Central memory CD8-positive, alpha-beta T cell (primary cell): ENCODE data around the gene COG5.

Experiments
- ATAC-seq: fragments of 150-1000 bp; cut with Tn5 transposase; replicated peaks from 2 replicates; pipeline ENCODE4 v1.10.0; 2022; ENCODE audit warnings: mild to moderate bottlenecking, moderate FRiP score, moderate number of reproducible peaks; ENCODE audit not compliant: poor library complexity, severe bottlenecking; ENCODE audit errors: extremely low read depth
- DNase-seq, 2 donors: peaks; one replicate each; pipeline ENCODE4 v3.0.0; 2021; ENCODE audit warnings: low spot score in 2 of 2
- H3K27ac Mint-ChIP-seq: one replicate; pipeline ENCODE4 v1.8.0; 2022; ENCODE audit warnings: low read depth, mild to moderate bottlenecking, moderate library complexity, mixed read lengths
- H3K27me3 Mint-ChIP-seq: one replicate; pipeline ENCODE4 v1.8.0; 2022; ENCODE audit warnings: mixed read lengths
- H3K36me3 Mint-ChIP-seq: one replicate; pipeline ENCODE4 v1.8.0; 2022; ENCODE audit warnings: mild to moderate bottlenecking, moderate library complexity, mixed read lengths; ENCODE audit not compliant: insufficient read depth
- H3K4me1 Mint-ChIP-seq: one replicate; pipeline ENCODE4 v1.8.0; 2022; ENCODE audit warnings: mixed read lengths
- H3K4me3 Mint-ChIP-seq: one replicate; pipeline ENCODE4 v1.8.0; 2022; ENCODE audit warnings: mild to moderate bottlenecking, moderate library complexity, mixed read lengths
- H3K9me3 Mint-ChIP-seq: one replicate; pipeline ENCODE4 v1.8.0; 2022; ENCODE audit warnings: mixed read lengths

Gene COG5

GRCh38 chr7:107388604-107389003 lies 175.1 kb downstream of the COG5 start:
- Mint-ChIP-seq H3K27me3 (no peaks in the 10 kb centered on the region), H3K36me3 (peaks cover 4% of the 10 kb centered on the region), H3K4me1 (peaks cover 5% of the 10 kb centered on the region), H3K9me3 (no peaks in the 10 kb centered on the region), H3K4me3 (no peak overlapping the region), H3K27ac (no peak overlapping the region)
- DNase-seq (no peak), ATAC-seq (no peak)

- peaks cover 2% of the 10 kb centered on the region for H3K36me3 Mint-ChIP-seq
- no peak overlapping the region for H3K27ac Mint-ChIP-seq
These were observed 176.0 kb downstream of the COG5 start for GRCh38 chr7:107387573-107388219.

DNA sequence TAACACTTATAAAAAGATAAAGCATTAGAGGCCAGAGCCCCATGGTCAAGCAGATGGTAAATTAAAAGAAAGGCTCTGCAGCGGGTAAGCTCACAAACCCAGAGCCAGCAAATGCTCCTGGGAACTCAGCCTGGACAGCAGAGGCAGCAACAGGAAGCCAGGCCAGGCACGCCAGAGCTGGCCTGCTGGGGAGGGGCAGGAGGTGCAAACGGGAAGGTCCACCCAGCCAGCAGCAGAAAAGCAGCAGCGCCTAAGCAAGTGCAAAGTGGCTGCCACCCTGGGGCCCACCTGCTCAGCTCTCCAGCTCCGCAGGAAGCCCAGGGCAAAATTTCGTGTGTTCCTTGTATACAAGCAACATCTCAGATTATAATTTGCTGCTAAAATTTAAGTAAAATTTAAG lies 176.6 kb downstream of the COG5 start:
- peak overlapping the region; percentile 38 for H3K27ac Mint-ChIP-seq
- DNase-seq (no peak), ATAC-seq (no peak)
- no peaks in the 10 kb centered on the region for H3K27me3 Mint-ChIP-seq
- H3K36me3 Mint-ChIP-seq, result peaks cover 2% of the 10 kb centered on the region
- no peak overlapping the region for H3K4me3 Mint-ChIP-seq
- no peaks in the 10 kb centered on the region for H3K9me3 Mint-ChIP-seq
- peaks cover 5% of the 10 kb centered on the region for H3K4me1 Mint-ChIP-seq

More at GRCh38 chr7:107387573-107388219, 176.0 kb downstream of the COG5 start:
- Mint-ChIP-seq H3K4me1 (peaks cover 5% of the 10 kb centered on the region), H3K4me3 (no peak overlapping the region), H3K9me3 (no peaks in the 10 kb centered on the region), H3K27me3 (no peaks in the 10 kb centered on the region)
- ATAC-seq, result no peak
- DNase-seq, result no peak

- no peaks in the 10 kb centered on the region for H3K27me3 Mint-ChIP-seq
- no peak overlapping the region for H3K4me3 Mint-ChIP-seq
- peak overlapping the region; percentile 38 for H3K27ac Mint-ChIP-seq
- DNase-seq (no peak), ATAC-seq (no peak)
- H3K9me3 Mint-ChIP-seq, result no peaks in the 10 kb centered on the region
- H3K36me3 Mint-ChIP-seq, result peaks cover 2% of the 10 kb centered on the region
- H3K4me1 Mint-ChIP-seq, result peaks cover 5% of the 10 kb centered on the region
These were observed 177.1 kb downstream of the COG5 start for GRCh38 chr7:107386548-107387102.

- no peak overlapping the region for H3K27ac Mint-ChIP-seq
- no peak for DNase-seq
- peaks cover 2% of the 10 kb centered on the region for H3K36me3 Mint-ChIP-seq
- no peak for ATAC-seq
- no peak overlapping the region for H3K4me3 Mint-ChIP-seq
- H3K9me3 Mint-ChIP-seq, result no peaks in the 10 kb centered on the region
- peaks cover 15% of the 10 kb centered on the region for H3K4me1 Mint-ChIP-seq
- no peaks in the 10 kb centered on the region for H3K27me3 Mint-ChIP-seq
These were observed 179.7 kb downstream of the COG5 start for GRCh38 chr7:107384025-107384424.

DNA sequence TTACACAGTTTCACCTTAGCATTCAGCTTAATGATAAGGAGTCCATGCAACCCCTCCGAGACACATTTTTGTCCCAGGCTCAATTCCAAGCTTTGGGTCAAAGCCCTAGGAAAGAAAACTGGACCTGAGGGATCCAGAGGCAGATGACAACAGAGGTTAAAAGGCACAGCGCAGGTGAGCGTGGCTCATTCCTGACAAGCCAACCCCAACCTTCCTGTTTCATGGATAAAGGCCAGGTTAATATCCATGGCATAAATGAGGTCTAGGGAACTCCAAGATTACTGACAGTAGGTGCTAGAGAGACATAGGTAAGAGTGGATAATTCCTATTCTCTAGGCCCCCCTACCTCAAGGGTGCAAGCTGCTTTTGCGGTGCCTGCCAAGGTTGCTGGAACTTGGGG lies 180.5 kb downstream of the COG5 start:
- no peak for DNase-seq
- no peaks in the 10 kb centered on the region for H3K36me3 Mint-ChIP-seq
- H3K4me3 Mint-ChIP-seq, result no peak overlapping the region
- no peak overlapping the region for H3K27ac Mint-ChIP-seq
- H3K4me1 Mint-ChIP-seq, result peaks cover 20% of the 10 kb centered on the region
- no peaks in the 10 kb centered on the region for H3K27me3 Mint-ChIP-seq
- no peaks in the 10 kb centered on the region for H3K9me3 Mint-ChIP-seq
- no peak for ATAC-seq

GRCh38 chr7:107381453-107381852 lies 182.3 kb downstream of the COG5 start:
- H3K9me3 Mint-ChIP-seq, result no peaks in the 10 kb centered on the region
- peaks cover 21% of the 10 kb centered on the region for H3K4me1 Mint-ChIP-seq
- DNase-seq (no peak), ATAC-seq (no peak)
- H3K4me3 Mint-ChIP-seq, result no peak overlapping the region
- H3K27ac Mint-ChIP-seq, result no peak overlapping the region
- no peaks in the 10 kb centered on the region for H3K27me3 Mint-ChIP-seq
- H3K36me3 Mint-ChIP-seq, result no peaks in the 10 kb centered on the region

- Mint-ChIP-seq H3K36me3 (peaks cover 4% of the 10 kb centered on the region), H3K9me3 (no peaks in the 10 kb centered on the region), H3K27me3 (no peaks in the 10 kb centered on the region)
These were observed 190.4 kb downstream of the COG5 start for GRCh38 chr7:107373354-107373753.

GRCh38 chr7:107372298-107372697 lies 191.4 kb downstream of the COG5 start:
- H3K4me3 Mint-ChIP-seq, result no peak overlapping the region
- H3K4me1 Mint-ChIP-seq, result no peaks in the 10 kb centered on the region
- no peaks in the 10 kb centered on the region for H3K27me3 Mint-ChIP-seq
- no peak for DNase-seq
- no peaks in the 10 kb centered on the region for H3K9me3 Mint-ChIP-seq
- no peak for ATAC-seq
- H3K27ac Mint-ChIP-seq, result no peak overlapping the region
- peaks cover 4% of the 10 kb centered on the region for H3K36me3 Mint-ChIP-seq

More at GRCh38 chr7:107373354-107373753, 190.4 kb downstream of the COG5 start:
- ATAC-seq (no peak), DNase-seq (no peak)
- Mint-ChIP-seq H3K4me3 (no peak overlapping the region), H3K4me1 (peaks cover 2% of the 10 kb centered on the region), H3K27ac (no peak overlapping the region)

DNA sequence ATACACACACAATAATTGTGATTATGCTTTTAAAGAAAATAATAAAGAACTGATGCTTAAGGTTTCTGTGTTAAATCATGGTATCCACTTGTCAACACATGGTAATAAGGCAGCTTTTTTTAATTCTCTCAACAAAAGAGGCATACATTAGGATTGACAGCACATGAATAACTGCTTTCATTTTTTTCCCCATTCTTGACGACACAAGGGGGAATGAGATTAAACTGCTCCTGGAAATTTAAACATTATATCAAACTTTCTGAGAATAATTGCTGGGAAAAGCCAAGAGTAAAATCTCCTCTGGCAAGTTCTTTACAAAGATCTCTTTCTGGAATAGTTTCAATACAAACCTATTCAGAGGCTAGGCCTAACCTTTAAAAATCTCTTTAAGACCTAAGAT lies 192.9 kb downstream of the COG5 start:
- Mint-ChIP-seq H3K4me1 (no peaks in the 10 kb centered on the region), H3K4me3 (no peak overlapping the region), H3K36me3 (peaks cover 4% of the 10 kb centered on the region), H3K27ac (no peak overlapping the region), H3K9me3 (no peaks in the 10 kb centered on the region), H3K27me3 (no peaks in the 10 kb centered on the region)
- DNase-seq (no peak), ATAC-seq (no peak)

GRCh38 chr7:107364787-107365186 lies 198.9 kb downstream of the COG5 start:
- peaks cover 17% of the 10 kb centered on the region for H3K36me3 Mint-ChIP-seq
- no peak overlapping the region for H3K4me3 Mint-ChIP-seq
- no peaks in the 10 kb centered on the region for H3K4me1 Mint-ChIP-seq
- DNase-seq, result no peak
- ATAC-seq, result no peak
- H3K27me3 Mint-ChIP-seq, result no peaks in the 10 kb centered on the region
- no peak overlapping the region for H3K27ac Mint-ChIP-seq
- H3K9me3 Mint-ChIP-seq, result no peaks in the 10 kb centered on the region

DNA sequence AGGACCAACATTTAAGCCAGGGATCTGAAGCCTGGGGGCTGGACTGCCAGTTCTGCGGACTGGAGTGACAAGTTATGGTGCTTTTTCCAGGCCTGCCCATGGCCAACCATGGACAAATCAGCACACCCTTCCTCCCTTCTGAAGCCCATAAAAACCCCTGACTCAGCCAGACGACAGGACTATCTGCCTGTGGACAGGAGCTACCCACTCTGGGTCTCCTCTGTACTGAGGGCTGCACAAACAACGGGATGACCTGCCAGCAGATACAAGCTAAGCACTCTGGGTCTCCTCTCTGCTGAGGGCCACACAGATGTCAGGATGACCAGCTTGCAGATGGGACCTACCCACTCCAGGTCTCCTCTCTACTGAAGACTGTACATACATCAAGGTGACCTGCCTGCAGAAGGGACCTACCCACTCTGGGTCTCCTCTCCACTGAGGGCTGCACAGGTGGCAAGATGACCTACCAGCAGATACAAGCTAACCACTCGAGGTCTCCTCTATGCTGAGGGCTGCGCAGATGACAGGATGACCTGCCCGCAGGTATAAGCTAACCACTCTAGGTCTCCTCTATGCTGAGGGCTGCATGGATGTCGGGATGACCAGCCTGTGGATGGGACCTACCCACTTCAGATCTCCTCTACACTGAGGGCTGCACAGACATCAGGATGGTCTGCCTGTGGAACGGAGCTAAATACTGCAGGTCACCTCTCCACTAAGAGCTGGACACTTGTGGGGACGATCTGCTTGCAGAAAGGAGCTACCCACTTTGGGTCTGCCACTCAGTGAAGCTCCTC lies 204.0 kb downstream of the COG5 start:
- H3K36me3 Mint-ChIP-seq, result peaks cover 17% of the 10 kb centered on the region
- no peaks in the 10 kb centered on the region for H3K9me3 Mint-ChIP-seq
- H3K4me3 Mint-ChIP-seq, result no peak overlapping the region
- H3K27ac Mint-ChIP-seq, result no peak overlapping the region
- ATAC-seq (no peak), DNase-seq (no peak)
- no peaks in the 10 kb centered on the region for H3K27me3 Mint-ChIP-seq
- no peaks in the 10 kb centered on the region for H3K4me1 Mint-ChIP-seq

DNA sequence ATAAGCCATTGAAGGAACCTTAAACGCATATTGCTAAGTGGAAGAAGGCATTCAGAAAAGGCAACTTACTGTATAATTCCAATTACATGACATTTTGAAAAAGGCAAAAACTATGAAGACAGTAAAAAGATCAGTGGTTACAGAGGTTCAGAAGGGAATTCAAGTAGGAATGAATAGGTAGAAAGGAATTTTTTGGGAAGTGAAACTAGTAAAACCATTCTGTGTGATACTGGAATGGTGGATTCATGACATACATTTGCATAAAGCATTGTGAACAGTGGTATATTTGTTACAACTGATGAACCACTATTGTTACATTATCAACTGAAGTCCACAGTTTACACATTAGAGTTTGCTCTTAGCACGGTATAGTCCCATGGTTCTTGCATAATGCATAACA lies 208.1 kb downstream of the COG5 start:
- Mint-ChIP-seq H3K9me3 (no peaks in the 10 kb centered on the region), H3K27ac (no peak overlapping the region), H3K36me3 (peaks cover 3% of the 10 kb centered on the region), H3K4me1 (no peaks in the 10 kb centered on the region), H3K4me3 (no peak overlapping the region), H3K27me3 (no peaks in the 10 kb centered on the region)
- DNase-seq (no peak), ATAC-seq (no peak)
